Peyer's patch (tissue), 4 donors: ENCODE measurements around the gene SOX12. TPM values are rescaled to one million over a fixed set of nuclear protein-coding genes. Genes with fewer than 3 reads are reported as not detected.
A peak's percentile ranks its signal among the peaks of the same experiment; 100 is the strongest.
"Not testable (repeated sequence)": the region's sequence is repeated elsewhere in the genome, so short reads cannot be mapped to it uniquely, and the experiment has no call there.

Experiments used
- DNase-seq, 3 donors: peaks; one replicate each; pipeline ENCODE4 v3.0.0-alpha.2; 2017 to 2019
- H3K27ac ChIP-seq, 4 donors: fragments of 200-600 bp; sonication (generic); one replicate each; pipeline ENCODE4 v1.5.1; 2016 to 2019
- H3K27me3 ChIP-seq, 2 donors: fragments of 200-600 bp; sonication (generic); one replicate each; pipeline ENCODE4 v1.5.1; 2019
- H3K36me3 ChIP-seq, 3 donors: fragments of 200-600 bp; sonication (generic); one replicate each; pipeline ENCODE4 v1.5.1; 2016 to 2019
- H3K4me1 ChIP-seq, 4 donors: fragments of 200-600 bp; sonication (generic); one replicate each; pipeline ENCODE4 v1.5.1; 2016 to 2019
- H3K4me3 ChIP-seq, 4 donors: fragments of 200-600 bp; sonication (generic); 1 replicate in 3 of 4; 2 replicates in 1 of 4; pipeline ENCODE4 v1.5.1; 2016 to 2019; ENCODE audit warnings: mild to moderate bottlenecking in 1 of 4
- H3K9me3 ChIP-seq, 4 donors: fragments of 200-600 bp; sonication (generic); one replicate each; pipeline ENCODE4 v1.5.1; 2016 to 2019; ENCODE audit warnings: mild to moderate bottlenecking in 1 of 4
- CTCF ChIP-seq, 6 experiments: fragments of 450-650 bp in 4 of 6; fragments of 200-600 bp in 2 of 6; sonication (generic) in 1 of 6; IDR thresholded peaks; one replicate each; pipeline ENCODE4 v1.5.1; 2017 to 2019; ENCODE audit warnings: antibody characterized with exemption in 6 of 6, mild to moderate bottlenecking in 3 of 6, moderate library complexity in 1 of 6
- POLR2A ChIP-seq, 2 donors: fragments of 450-650 bp; IDR thresholded peaks; one replicate each; pipeline ENCODE4 v1.5.1; 2017; ENCODE audit warnings: antibody characterized with exemption in 2 of 2, mild to moderate bottlenecking in 2 of 2, moderate library complexity in 2 of 2
- total RNA-seq, 4 donors: library from RNA; depleted of rRNA; stranded (reverse); fragments of >200 nt; gene quantifications; one replicate each; pipeline ENCODE4 v1.1.0, GENCODE V29; 2016

The SOX12 gene
- total RNA-seq, 4 donors from 2014 or later = 1.4 to 7.4 (median 2.5) TPM

GRCh38 chr20:348972-349841 is 23.9 kb downstream of the SOX12 start:
- no peak for TF ChIP-seq POLR2A (IDR thresholded peaks at IDR 0.05)
- no peak for TF ChIP-seq CTCF (IDR thresholded peaks at IDR 0.05)
- DNase-seq = no peak
- Histone ChIP-seq H3K27ac (no peak overlapping the region), H3K4me3 (no peak overlapping the region), H3K27me3 (no peaks in the 10 kb centered on the region), H3K4me1 (peaks cover 0 to 23% (median 0%) of the 10 kb centered on the region in 4 donors), H3K36me3 (no peaks in the 10 kb centered on the region), H3K9me3 (no peaks in the 10 kb centered on the region)

GRCh38 chr20:353166-353565 is 27.8 kb downstream of the SOX12 start:
- Histone ChIP-seq H3K4me3 (no peak overlapping the region), H3K27me3 (no peaks in the 10 kb centered on the region), H3K27ac (no peak overlapping the region), H3K4me1 (peaks cover 0 to 7% (median 0%) of the 10 kb centered on the region in 4 donors), H3K36me3 (no peaks in the 10 kb centered on the region), H3K9me3 (no peaks in the 10 kb centered on the region)
- no peak for TF ChIP-seq CTCF (IDR thresholded peaks at IDR 0.05)
- DNase-seq = no peak

- DNase-seq = peak; percentile 67 to 88 (median 78)
- no peak for TF ChIP-seq POLR2A (IDR thresholded peaks at IDR 0.05)
- TF ChIP-seq CTCF (IDR thresholded peaks at IDR 0.05) = peak; percentile 64 to 98 (median 92)
- Histone ChIP-seq H3K36me3 (no peaks in the 10 kb centered on the region), H3K27me3 (no peaks in the 10 kb centered on the region), H3K9me3 (no peaks in the 10 kb centered on the region), H3K4me1 (no peaks in the 10 kb centered on the region), H3K27ac (no peak overlapping the region), H3K4me3 (no peak overlapping the region)
Measured at GRCh38 chr20:354298-354977, 29.1 kb downstream of the SOX12 start.

GRCh38 chr20:356154-356553 is 30.8 kb downstream of the SOX12 start:
- H3K36me3 ChIP-seq, H3K4me1 ChIP-seq, H3K4me3 ChIP-seq, H3K27me3 ChIP-seq, H3K27ac ChIP-seq, DNase-seq, H3K9me3 ChIP-seq: not testable (repeated sequence)

- no peak overlapping the region for H3K4me3 ChIP-seq
- no peaks in the 10 kb centered on the region for H3K4me1 ChIP-seq
- no peak overlapping the region for H3K27ac ChIP-seq
- no peak for DNase-seq
- TF ChIP-seq POLR2A (IDR thresholded peaks at IDR 0.05) (no peak), CTCF (IDR thresholded peaks at IDR 0.05) (no peak)
- H3K9me3 ChIP-seq = no peaks in the 10 kb centered on the region
- no peaks in the 10 kb centered on the region for H3K36me3 ChIP-seq
- no peaks in the 10 kb centered on the region for H3K27me3 ChIP-seq
Measured at GRCh38 chr20:356745-357144, 31.4 kb downstream of the SOX12 start.

GRCh38 chr20:358891-359555 is 33.7 kb downstream of the SOX12 start:
- H3K27me3 ChIP-seq = no peaks in the 10 kb centered on the region
- DNase-seq = no peak
- no peak for TF ChIP-seq CTCF (IDR thresholded peaks at IDR 0.05)
- TF ChIP-seq POLR2A (IDR thresholded peaks at IDR 0.05) = no peak

More at GRCh38 chr20:358891-359555, 33.7 kb downstream of the SOX12 start:
- H3K9me3 ChIP-seq = no peaks in the 10 kb centered on the region
- no peak overlapping the region for H3K4me3 ChIP-seq
- no peaks in the 10 kb centered on the region for H3K4me1 ChIP-seq
- H3K36me3 ChIP-seq = no peaks in the 10 kb centered on the region
- H3K27ac ChIP-seq = no peak overlapping the region
